Neural cell (in vitro differentiated cells): ENCODE data around the gene ANO3. TPM values are rescaled to one million over a fixed set of nuclear protein-coding genes. Genes with fewer than 3 reads are reported as not detected.

Experiments
- H2AFZ ChIP-seq: fragments of 200-600, 300-800 bp; sonication (generic), shearing (Covaris generic); 2 replicates; pipeline ENCODE4 v1.6.0; 2014; ENCODE audit warnings: low read depth, mild to moderate bottlenecking, antibody characterized with exemption, low read length, moderate library complexity
- H3F3A ChIP-seq: fragments of 200-600 bp; shearing (Covaris generic); 2 replicates; pipeline ENCODE4 v1.6.1; 2016; ENCODE audit warnings: mild to moderate bottlenecking, moderate library complexity, mixed read lengths, antibody characterized with exemption, low read length; ENCODE audit not compliant: insufficient read depth, poor library complexity, severe bottlenecking
- H3K27ac ChIP-seq: fragments of 200-600, 300-800 bp; sonication (generic), shearing (Covaris generic); 2 replicates; pipeline ENCODE4 v1.5.1; 2014; ENCODE audit warnings: mild to moderate bottlenecking, low read length, moderate library complexity
- H3K27me3 ChIP-seq: fragments of 300-800, 200-600 bp; sonication (generic), shearing (Covaris generic); 2 replicates; pipeline ENCODE4 v1.6.0; 2014; ENCODE audit warnings: mild to moderate bottlenecking, low read depth, low read length, moderate library complexity; ENCODE audit not compliant: insufficient read depth
- H3K36me3 ChIP-seq: fragments of 300-800, 200-600 bp; sonication (generic), shearing (Covaris generic); 2 replicates; pipeline ENCODE4 v1.5.1; 2014; ENCODE audit warnings: mild to moderate bottlenecking, antibody characterized with exemption, low read length, moderate library complexity; ENCODE audit not compliant: insufficient read depth
- H3K4me2 ChIP-seq: fragments of 300-800, 200-600 bp; sonication (generic), shearing (Covaris generic); 2 replicates; pipeline ENCODE4 v1.6.0; 2014; ENCODE audit warnings: mild to moderate bottlenecking, low read length
- H3K4me3 ChIP-seq: fragments of 300-800, 200-600 bp; sonication (generic), shearing (Covaris generic); 2 replicates; pipeline ENCODE4 v1.5.1; 2014; ENCODE audit warnings: mild to moderate bottlenecking, low read length, moderate library complexity
- H3K79me2 ChIP-seq: fragments of 200-600 bp; shearing (Covaris generic); replicated peaks from 2 replicates; pipeline ENCODE4 v1.6.0; 2014; ENCODE audit warnings: mild to moderate bottlenecking, low read length, moderate library complexity; ENCODE audit not compliant: insufficient read depth
- H3K9ac ChIP-seq: fragments of 300-800, 200-600 bp; sonication (generic), shearing (Covaris generic); 2 replicates; pipeline ENCODE4 v1.6.1; 2016; ENCODE audit warnings: mild to moderate bottlenecking, low read length, mixed read lengths
- H3K9me2 ChIP-seq: fragments of 200-600 bp; shearing (Covaris generic); 2 replicates; pipeline ENCODE4 v1.6.1; 2016; ENCODE audit warnings: mild to moderate bottlenecking, low read length, mixed read lengths; ENCODE audit not compliant: insufficient read depth
- H3K9me3 ChIP-seq: fragments of 200-600, 300-800 bp; sonication (generic), shearing (Covaris generic); 2 replicates; pipeline ENCODE4 v1.6.1; 2016; ENCODE audit warnings: mild to moderate bottlenecking, mixed run types, low read length, moderate library complexity, mixed read lengths
- H4K20me1 ChIP-seq: fragments of 200-600 bp; shearing (Covaris generic); 2 replicates; pipeline ENCODE4 v1.6.1; 2016; ENCODE audit warnings: mild to moderate bottlenecking, mixed run types; ENCODE audit not compliant: insufficient read depth
- EP300 ChIP-seq: fragments of 450-650 bp; conservative IDR thresholded peaks from 2 replicates; pipeline ENCODE4 v1.6.1; 2014; ENCODE audit warnings: antibody characterized with exemption, mild to moderate bottlenecking, moderate library complexity; ENCODE audit not compliant: poor library complexity, severe bottlenecking
- MXI1 ChIP-seq: fragments of 450-650 bp; conservative IDR thresholded peaks from 2 replicates; pipeline ENCODE4 v1.6.1; 2014; ENCODE audit warnings: antibody characterized with exemption, mild to moderate bottlenecking; ENCODE audit not compliant: poor library complexity, severe bottlenecking
- POLR2AphosphoS5 ChIP-seq: IDR thresholded peaks from 2 replicates; pipeline ENCODE4 v1.6.1; 2012
- SMC3 ChIP-seq: fragments of 450-650 bp; conservative IDR thresholded peaks from 2 replicates; pipeline ENCODE4 v1.6.1; 2014; ENCODE audit warnings: antibody characterized with exemption, mild to moderate bottlenecking, moderate library complexity; ENCODE audit not compliant: poor library complexity
- TAF1 ChIP-seq: IDR thresholded peaks from 2 replicates; pipeline ENCODE4 v1.6.1; 2012; ENCODE audit warnings: low read depth
- polyA plus RNA-seq: library from polyadenylated mRNA; depleted of rRNA; stranded (reverse); fragments of >200 nt; gene quantifications from 2 replicates; pipeline ENCODE4 v1.2.3, GENCODE V29; 2014
- TF ChIP-seq, protein P1 (sequence below): fragments of 450-650 bp; IDR thresholded peaks from 2 replicates; pipeline ENCODE4 v1.5.1; 2014; ENCODE audit warnings: antibody characterized with exemption, mild to moderate bottlenecking, moderate library complexity; ENCODE audit not compliant: poor library complexity, severe bottlenecking
- TF ChIP-seq, protein P2 (sequence below): IDR thresholded peaks from 2 replicates; pipeline ENCODE4 v1.6.1; 2012; ENCODE audit warnings: borderline replicate concordance

The ANO3 gene
- polyA plus RNA-seq, 1 donor from 2014 or later, result not detected

DNA sequence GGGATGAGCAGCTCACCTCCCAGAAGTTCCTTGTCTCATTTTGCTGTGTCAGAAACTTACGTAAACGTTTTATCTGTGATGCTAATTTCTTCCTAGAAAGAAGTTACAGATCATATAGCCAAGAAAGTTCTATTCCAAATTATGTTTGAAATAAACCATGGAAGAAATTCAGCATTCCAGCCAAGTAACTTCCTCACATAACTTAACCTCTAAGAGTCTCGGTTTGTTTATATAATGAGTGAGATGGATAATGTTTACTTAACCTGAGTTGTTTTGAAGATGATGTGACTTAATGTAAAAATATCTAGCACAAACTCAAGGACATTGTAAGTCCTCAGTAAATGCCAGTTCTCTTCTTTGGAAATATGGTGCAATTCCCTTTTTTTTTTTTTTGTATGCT is 249.0 kb downstream of the ANO3 start:
- Histone ChIP-seq H3K36me3 (no peaks in the 10 kb centered on the region), H3K4me3 (no peak overlapping the region)

DNA sequence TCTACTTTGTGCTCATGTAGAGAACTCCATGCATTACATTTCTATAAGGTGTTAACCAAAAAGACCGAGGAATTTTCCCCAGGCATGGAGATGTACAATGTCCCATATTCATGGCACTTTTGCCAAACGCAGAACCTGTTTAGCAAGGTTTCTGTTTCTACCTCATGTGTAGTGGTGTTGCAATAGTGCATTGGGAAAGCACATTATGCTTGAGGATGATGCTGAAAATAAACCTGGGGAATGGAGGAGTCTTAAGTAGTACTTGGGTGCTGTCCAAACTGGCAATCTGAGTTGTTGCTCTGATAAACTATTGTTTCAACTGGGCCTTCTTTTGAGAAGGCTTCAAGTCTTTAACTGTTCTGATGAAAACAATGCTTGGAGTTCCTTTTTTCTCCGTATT is 251.6 kb downstream of the ANO3 start:
- H3K27me3 ChIP-seq, result no peaks in the 10 kb centered on the region
- H3K4me2 ChIP-seq, result no peak overlapping the region
- no peaks in the 10 kb centered on the region for H3K9me2 ChIP-seq
- no peaks in the 10 kb centered on the region for H3K36me3 ChIP-seq
- H3K9ac ChIP-seq, result no peak overlapping the region
- H4K20me1 ChIP-seq, result no peaks in the 10 kb centered on the region
- no peak overlapping the region for H3K27ac ChIP-seq
- no peaks in the 10 kb centered on the region for H3K79me2 ChIP-seq
- H3K4me3 ChIP-seq, result no peak overlapping the region
- TF ChIP-seq, protein P1, sequence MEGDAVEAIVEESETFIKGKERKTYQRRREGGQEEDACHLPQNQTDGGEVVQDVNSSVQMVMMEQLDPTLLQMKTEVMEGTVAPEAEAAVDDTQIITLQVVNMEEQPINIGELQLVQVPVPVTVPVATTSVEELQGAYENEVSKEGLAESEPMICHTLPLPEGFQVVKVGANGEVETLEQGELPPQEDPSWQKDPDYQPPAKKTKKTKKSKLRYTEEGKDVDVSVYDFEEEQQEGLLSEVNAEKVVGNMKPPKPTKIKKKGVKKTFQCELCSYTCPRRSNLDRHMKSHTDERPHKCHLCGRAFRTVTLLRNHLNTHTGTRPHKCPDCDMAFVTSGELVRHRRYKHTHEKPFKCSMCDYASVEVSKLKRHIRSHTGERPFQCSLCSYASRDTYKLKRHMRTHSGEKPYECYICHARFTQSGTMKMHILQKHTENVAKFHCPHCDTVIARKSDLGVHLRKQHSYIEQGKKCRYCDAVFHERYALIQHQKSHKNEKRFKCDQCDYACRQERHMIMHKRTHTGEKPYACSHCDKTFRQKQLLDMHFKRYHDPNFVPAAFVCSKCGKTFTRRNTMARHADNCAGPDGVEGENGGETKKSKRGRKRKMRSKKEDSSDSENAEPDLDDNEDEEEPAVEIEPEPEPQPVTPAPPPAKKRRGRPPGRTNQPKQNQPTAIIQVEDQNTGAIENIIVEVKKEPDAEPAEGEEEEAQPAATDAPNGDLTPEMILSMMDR, result no peak
- no peak for TF ChIP-seq EP300
- TF ChIP-seq, protein P2, sequence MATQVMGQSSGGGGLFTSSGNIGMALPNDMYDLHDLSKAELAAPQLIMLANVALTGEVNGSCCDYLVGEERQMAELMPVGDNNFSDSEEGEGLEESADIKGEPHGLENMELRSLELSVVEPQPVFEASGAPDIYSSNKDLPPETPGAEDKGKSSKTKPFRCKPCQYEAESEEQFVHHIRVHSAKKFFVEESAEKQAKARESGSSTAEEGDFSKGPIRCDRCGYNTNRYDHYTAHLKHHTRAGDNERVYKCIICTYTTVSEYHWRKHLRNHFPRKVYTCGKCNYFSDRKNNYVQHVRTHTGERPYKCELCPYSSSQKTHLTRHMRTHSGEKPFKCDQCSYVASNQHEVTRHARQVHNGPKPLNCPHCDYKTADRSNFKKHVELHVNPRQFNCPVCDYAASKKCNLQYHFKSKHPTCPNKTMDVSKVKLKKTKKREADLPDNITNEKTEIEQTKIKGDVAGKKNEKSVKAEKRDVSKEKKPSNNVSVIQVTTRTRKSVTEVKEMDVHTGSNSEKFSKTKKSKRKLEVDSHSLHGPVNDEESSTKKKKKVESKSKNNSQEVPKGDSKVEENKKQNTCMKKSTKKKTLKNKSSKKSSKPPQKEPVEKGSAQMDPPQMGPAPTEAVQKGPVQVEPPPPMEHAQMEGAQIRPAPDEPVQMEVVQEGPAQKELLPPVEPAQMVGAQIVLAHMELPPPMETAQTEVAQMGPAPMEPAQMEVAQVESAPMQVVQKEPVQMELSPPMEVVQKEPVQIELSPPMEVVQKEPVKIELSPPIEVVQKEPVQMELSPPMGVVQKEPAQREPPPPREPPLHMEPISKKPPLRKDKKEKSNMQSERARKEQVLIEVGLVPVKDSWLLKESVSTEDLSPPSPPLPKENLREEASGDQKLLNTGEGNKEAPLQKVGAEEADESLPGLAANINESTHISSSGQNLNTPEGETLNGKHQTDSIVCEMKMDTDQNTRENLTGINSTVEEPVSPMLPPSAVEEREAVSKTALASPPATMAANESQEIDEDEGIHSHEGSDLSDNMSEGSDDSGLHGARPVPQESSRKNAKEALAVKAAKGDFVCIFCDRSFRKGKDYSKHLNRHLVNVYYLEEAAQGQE, result no peak
- H3K9me3 ChIP-seq, result no peaks in the 10 kb centered on the region
- no peak overlapping the region for H2AFZ ChIP-seq
- H3F3A ChIP-seq, result no peaks in the 10 kb centered on the region

More for the DNA sequence above, 249.0 kb downstream of the ANO3 start:
- H4K20me1 ChIP-seq, result no peaks in the 10 kb centered on the region
- H2AFZ ChIP-seq, result no peak overlapping the region
- no peak overlapping the region for H3K4me2 ChIP-seq
- no peaks in the 10 kb centered on the region for H3K27me3 ChIP-seq
- H3K27ac ChIP-seq, result no peak overlapping the region
- no peaks in the 10 kb centered on the region for H3F3A ChIP-seq
- no peaks in the 10 kb centered on the region for H3K9me2 ChIP-seq
- H3K9me3 ChIP-seq, result no peaks in the 10 kb centered on the region
- H3K9ac ChIP-seq, result no peak overlapping the region
- no peaks in the 10 kb centered on the region for H3K79me2 ChIP-seq
- no peak for TF ChIP-seq MXI1
- no peak for TF ChIP-seq POLR2AphosphoS5
- no peak for TF ChIP-seq TAF1
- TF ChIP-seq, protein P2, result no peak
- TF ChIP-seq SMC3, result no peak
